GM23248 (cell line): ENCODE measurements around the gene PTPN2.

Experiments used
- EZH2 ChIP-seq: fragments of 200-600 bp; sonication (generic); IDR thresholded peaks from 2 replicates; pipeline ENCODE4 v1.6.1; 2018; ENCODE audit warnings: antibody characterized with exemption, mild to moderate bottlenecking; ENCODE audit not compliant: insufficient read depth, poor library complexity, severe bottlenecking
- EZH2phosphoT487 ChIP-seq: fragments of 200-600 bp; sonication (generic); IDR thresholded peaks from 2 replicates; pipeline ENCODE4 v1.6.1; 2018; ENCODE audit warnings: antibody characterized with exemption, moderate library complexity, mild to moderate bottlenecking, low read depth; ENCODE audit not compliant: insufficient read depth

DNA sequence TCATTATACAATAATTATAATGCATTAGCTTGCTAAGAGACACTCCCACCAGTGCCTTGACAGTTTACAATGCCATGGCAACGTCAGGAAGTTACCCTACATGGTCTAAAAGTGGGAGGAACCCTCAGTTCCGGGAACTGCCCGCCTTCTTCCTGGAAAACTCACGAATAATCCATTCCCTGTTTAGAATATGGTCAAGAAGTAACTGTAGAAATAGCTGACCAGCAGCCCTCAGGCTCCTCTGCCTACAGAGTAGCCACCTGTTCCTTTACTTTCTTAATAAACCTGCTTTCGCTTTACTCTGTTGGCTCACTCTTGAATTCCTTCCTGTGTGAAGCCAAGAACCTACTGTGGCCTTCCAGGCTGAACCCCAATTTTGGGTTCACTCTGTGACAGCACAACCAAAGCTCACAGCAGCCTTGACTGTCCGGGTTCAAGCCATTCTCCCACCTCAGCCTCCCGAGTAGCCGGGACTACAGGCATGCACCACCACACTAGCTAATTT, 20.0 kb upstream of the PTPN2 start:
- TF ChIP-seq EZH2phosphoT487 (no peak), EZH2 (no peak)
